Measurements from ENCODE around the gene C1orf56.

Gene C1orf56

DNA sequence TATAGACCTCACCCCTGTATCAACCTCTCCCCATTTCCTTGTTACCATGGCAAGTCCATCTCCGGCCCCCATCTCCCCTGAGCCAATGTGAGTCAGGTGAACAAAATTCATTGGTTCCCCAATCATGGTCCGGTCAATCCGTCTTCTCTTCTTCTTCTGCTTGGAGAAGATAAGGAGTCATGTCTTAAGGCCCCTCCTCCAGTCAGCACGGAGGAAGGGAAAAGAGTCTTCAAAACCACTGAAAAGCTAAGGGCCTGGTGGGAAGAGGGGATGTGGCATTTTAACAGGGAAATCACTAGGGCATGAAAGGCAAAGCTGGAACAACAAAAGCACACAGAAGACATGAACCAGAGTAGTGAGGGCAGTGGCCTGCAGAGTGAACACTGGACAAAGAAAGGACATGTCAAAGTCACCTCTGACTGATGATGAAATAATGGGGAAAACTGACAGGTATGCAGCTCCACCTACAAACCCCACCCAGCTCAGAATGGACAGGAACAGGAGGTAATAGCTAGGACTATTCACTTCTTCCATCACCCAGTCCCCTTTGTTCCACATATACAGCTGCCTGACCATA lies 7.5 kb downstream of the C1orf56 start:
- no peak overlapping the region for H3K9ac ChIP-seq (ENCODE audit: low read length)
- H3K4me3 ChIP-seq (ENCODE audit: low read length) = no peak overlapping the region
- no peaks in the 10 kb centered on the region for H3K27me3 ChIP-seq (ENCODE audit: control insufficient read depth, insufficient read depth, low read length)
- H3K36me3 ChIP-seq (ENCODE audit: control insufficient read depth, low read depth, low read length) = peaks cover 47% of the 10 kb centered on the region
- peaks cover 9% of the 10 kb centered on the region for H3K4me1 ChIP-seq (ENCODE audit: control insufficient read depth, low read depth, low read length)
- H3K9me3 ChIP-seq (ENCODE audit: control insufficient read depth, low read depth, low read length) = no peaks in the 10 kb centered on the region
- H3K27ac ChIP-seq (ENCODE audit: low read length) = no peak overlapping the region

DNA sequence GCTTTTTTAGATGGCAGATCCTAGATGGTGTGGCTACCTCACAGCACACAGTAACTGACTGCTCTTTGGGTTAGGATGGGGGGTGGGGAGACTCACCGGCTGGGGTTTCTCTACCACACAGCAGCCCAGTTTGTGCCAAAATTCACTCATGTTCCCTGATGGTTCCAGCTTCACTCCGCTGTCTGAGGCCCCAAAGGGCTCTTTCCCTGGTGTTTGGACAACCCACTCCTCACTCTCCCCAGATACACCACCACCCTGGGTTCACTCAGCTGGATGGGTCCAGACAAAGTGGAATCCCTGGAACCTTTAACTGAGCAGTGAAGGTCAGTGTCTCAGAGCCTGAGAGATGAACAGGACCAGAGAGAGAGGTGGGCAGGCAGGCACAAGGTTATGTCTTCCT lies 8.0 kb downstream of the C1orf56 start:
- Histone ChIP-seq H3K9me3 (ENCODE audit: control insufficient read depth, low read depth, low read length) (no peaks in the 10 kb centered on the region), H3K27ac (ENCODE audit: low read length) (no peak overlapping the region), H3K4me3 (ENCODE audit: low read length) (no peak overlapping the region), H3K9ac (ENCODE audit: low read length) (no peak overlapping the region), H3K27me3 (ENCODE audit: control insufficient read depth, insufficient read depth, low read length) (no peaks in the 10 kb centered on the region), H3K4me1 (ENCODE audit: control insufficient read depth, low read depth, low read length) (peaks cover 9% of the 10 kb centered on the region), H3K36me3 (ENCODE audit: control insufficient read depth, low read depth, low read length) (peaks cover 47% of the 10 kb centered on the region)

DNA sequence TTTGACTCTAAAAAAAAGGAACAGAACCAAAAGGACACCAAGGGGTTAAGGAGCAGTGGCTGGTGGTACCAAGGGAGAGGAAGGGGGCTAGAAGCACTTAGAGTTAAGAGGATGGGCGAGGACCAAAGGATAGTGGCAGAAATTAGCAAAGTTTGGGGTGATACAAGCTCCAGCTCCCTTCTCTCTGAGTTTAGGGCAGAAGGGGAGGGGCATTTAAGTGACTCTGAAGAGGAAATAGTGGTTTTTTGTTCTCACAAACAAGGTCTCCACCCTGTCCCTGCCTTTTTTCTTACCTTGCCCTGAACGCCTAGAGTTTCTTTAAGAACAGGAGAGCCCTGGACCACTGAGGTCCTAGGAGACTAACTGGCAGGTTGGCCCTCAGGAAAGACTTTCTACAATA lies 8.6 kb downstream of the C1orf56 start:
- Histone ChIP-seq H3K4me1 (ENCODE audit: control insufficient read depth, low read depth, low read length) (peaks cover 12% of the 10 kb centered on the region), H3K36me3 (ENCODE audit: control insufficient read depth, low read depth, low read length) (peaks cover 47% of the 10 kb centered on the region), H3K9me3 (ENCODE audit: control insufficient read depth, low read depth, low read length) (no peaks in the 10 kb centered on the region), H3K4me3 (ENCODE audit: low read length) (no peak overlapping the region), H3K27me3 (ENCODE audit: control insufficient read depth, insufficient read depth, low read length) (no peaks in the 10 kb centered on the region), H3K9ac (ENCODE audit: low read length) (no peak overlapping the region), H3K27ac (ENCODE audit: low read length) (no peak overlapping the region)

DNA sequence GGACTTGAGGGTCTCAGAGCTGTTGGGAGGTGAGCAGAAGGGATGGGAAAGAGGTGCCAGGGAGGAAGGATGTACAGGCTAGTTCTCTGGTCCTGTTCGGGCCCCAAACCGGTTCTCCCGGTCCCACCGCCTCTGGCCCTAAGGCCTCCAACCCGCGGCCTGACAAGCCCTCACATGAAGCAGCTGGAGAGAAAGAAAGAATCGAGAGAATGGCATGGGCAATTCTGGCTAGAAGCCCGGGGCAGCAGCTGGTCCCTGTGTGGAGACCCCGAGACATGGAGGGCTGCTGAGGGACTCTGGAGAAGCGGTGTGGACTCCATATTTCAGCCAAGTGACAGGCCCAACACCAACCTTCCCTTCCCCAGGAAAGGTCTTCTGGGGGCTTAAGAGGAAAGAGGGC lies 11.1 kb downstream of the C1orf56 start:
- H3K9ac ChIP-seq (ENCODE audit: low read length) = peak overlapping the region; percentile 88
- peak overlapping the region; percentile 83 for H3K4me3 ChIP-seq (ENCODE audit: low read length)
- no peaks in the 10 kb centered on the region for H3K9me3 ChIP-seq (ENCODE audit: control insufficient read depth, low read depth, low read length)
- peaks cover 28% of the 10 kb centered on the region for H3K36me3 ChIP-seq (ENCODE audit: control insufficient read depth, low read depth, low read length)
- H3K4me1 ChIP-seq (ENCODE audit: control insufficient read depth, low read depth, low read length) = peaks cover 24% of the 10 kb centered on the region
- peak overlapping the region; percentile 77 for H3K27ac ChIP-seq (ENCODE audit: low read length)
- H3K27me3 ChIP-seq (ENCODE audit: control insufficient read depth, insufficient read depth, low read length) = no peaks in the 10 kb centered on the region

DNA sequence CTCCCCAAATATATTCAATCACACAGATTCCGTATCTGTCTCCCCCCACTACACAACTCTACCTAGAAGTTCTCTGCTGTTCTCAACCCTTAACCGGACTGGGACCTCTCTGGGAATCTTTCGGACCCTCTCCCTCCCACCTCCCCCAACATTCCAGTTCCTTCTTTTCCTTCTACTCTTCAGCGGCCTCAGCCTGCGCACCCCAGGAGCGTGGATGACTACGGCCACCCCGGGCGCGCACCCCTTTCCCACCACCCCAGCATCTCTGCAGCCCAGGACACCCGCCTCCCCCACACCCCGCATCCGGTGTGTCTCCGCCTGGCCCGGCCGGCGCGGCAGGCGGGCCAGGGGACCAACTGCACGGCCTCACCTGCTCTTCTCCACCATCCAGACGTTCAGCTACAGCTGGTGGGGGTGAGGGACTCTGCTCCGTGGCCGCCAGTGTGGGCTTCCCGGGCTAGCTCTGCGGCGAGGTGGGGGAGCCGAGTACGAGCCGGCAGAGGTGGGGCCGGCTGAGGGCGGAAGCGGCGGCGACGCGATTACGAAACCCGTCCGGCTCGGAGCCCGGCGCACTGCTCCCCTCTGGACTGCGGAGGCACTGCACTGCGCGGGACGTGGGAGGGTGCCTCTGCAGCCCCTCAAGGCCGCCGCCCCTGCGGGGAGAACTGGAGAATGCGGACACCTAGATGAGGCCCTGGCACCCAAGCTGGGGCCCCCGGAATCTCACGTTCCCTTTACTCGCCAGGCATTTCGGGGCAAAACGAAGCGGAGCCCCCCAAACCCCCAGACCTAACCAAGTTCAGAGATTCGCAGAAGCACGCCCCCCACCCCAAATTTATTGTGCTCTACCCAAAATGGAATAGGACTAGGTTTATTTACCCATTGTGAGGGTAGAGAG lies 11.8 kb downstream of the C1orf56 start, which contains the start of gene CDC42SE1:
Gene CDC42SE1, minus strand, starts transcription at position 514 of the 898 bp plus-strand sequence. CDS start 3,892 bp downstream, outside the sequence.
- no peaks in the 10 kb centered on the region for H3K9me3 ChIP-seq (ENCODE audit: control insufficient read depth, low read depth, low read length)
- H3K4me1 ChIP-seq (ENCODE audit: control insufficient read depth, low read depth, low read length) = peaks cover 24% of the 10 kb centered on the region
- peak within 1 kb of the TSS; percentile 81 for H3K27ac ChIP-seq (ENCODE audit: low read length)
- peaks cover 22% of the 10 kb centered on the region for H3K36me3 ChIP-seq (ENCODE audit: control insufficient read depth, low read depth, low read length)
- H3K27me3 ChIP-seq (ENCODE audit: control insufficient read depth, insufficient read depth, low read length) = no peaks in the 10 kb centered on the region
- peak within 1 kb of the TSS; percentile 83 for H3K4me3 ChIP-seq (ENCODE audit: low read length)
- H3K9ac ChIP-seq (ENCODE audit: low read length) = peak within 1 kb of the TSS; percentile 88

DNA sequence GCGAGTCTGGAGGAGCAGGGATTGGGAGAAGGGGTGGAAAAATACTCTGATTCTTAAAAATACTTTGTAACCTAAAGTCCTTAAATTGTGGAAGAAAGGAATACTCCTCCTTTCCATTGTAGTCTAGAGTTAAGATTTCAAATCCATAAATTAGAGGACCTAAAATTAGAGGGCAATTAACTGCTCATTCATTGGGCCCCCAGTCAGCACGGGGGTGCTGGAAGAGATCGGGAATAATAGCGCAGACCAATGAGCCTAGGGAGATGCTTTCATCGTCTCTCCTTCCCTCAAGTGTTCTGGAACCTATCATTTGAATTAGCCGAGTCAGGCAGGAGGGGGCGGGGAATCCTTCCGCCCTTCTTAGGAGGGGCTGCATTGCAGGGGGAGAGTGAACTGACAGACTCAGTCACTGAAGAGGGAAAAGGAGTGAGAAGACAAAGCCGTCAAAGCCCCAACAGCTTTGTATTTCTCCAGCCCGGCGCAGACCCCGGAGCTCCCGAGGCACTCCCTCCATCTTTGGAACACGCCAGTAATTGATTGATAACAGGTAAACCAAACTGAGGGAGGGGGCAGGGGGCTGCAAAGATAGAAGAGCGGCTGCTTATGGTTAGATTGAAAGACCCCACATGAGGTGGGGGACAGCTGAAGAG lies 12.6 kb downstream of the C1orf56 start, which contains the start of gene MLLT11:
Gene MLLT11, plus strand, starts transcription at position 391 of the 650 bp plus-strand sequence. CDS start 6,828 bp downstream, outside the sequence.
- H3K36me3 ChIP-seq (ENCODE audit: control insufficient read depth, low read depth, low read length) = peaks cover 14% of the 10 kb centered on the region
- peaks cover 24% of the 10 kb centered on the region for H3K4me1 ChIP-seq (ENCODE audit: control insufficient read depth, low read depth, low read length)
- peak within 1 kb of the TSS; percentile 81 for H3K27ac ChIP-seq (ENCODE audit: low read length)
- peak within 1 kb of the TSS; percentile 88 for H3K9ac ChIP-seq (ENCODE audit: low read length)
- H3K27me3 ChIP-seq (ENCODE audit: control insufficient read depth, insufficient read depth, low read length) = no peaks in the 10 kb centered on the region
- peak within 1 kb of the TSS; percentile 83 for H3K4me3 ChIP-seq (ENCODE audit: low read length)
- H3K9me3 ChIP-seq (ENCODE audit: control insufficient read depth, low read depth, low read length) = no peaks in the 10 kb centered on the region

DNA sequence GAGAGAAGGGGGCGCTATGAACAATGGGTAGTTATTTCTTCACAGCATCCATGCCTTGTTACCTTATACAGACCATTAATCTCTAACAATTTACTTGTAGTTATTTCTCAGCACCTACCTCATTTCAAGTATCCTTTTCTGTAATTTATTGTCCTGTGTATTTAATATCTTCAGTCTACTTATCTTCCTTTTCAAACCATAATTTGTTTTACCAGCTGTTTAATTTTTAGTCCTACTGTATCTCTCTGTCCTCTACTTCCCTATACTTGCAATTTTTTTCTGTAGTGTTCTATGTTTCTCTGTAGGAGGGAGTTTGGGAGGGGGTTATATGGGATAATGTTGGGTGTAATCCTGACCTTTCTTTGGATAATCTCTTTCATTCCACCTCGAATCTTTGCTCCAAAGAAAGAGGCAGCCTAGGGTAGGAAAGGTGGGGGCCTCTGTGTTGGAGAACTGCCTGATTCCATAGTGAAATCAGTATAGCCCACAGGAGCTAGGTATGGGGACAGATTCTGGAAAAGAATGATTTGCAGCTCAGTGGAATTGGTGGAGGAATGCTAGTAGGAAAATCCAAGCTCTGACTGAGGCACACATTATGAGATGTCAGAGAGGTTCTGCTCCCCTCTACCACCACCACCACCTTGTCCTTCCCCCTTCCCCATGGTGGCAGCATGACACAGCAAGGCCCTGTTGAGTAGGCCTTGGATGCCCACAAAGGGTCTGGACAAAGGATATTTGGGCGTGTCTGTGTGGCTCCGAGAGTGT lies 13.3 kb downstream of the C1orf56 start:
- H3K36me3 ChIP-seq (ENCODE audit: control insufficient read depth, low read depth, low read length) = peaks cover 7% of the 10 kb centered on the region
- H3K27me3 ChIP-seq (ENCODE audit: control insufficient read depth, insufficient read depth, low read length) = no peaks in the 10 kb centered on the region
- peak overlapping the region; percentile 83 for H3K4me3 ChIP-seq (ENCODE audit: low read length)
- H3K4me1 ChIP-seq (ENCODE audit: control insufficient read depth, low read depth, low read length) = peaks cover 24% of the 10 kb centered on the region
- H3K9me3 ChIP-seq (ENCODE audit: control insufficient read depth, low read depth, low read length) = no peaks in the 10 kb centered on the region
- peak overlapping the region; percentile 88 for H3K9ac ChIP-seq (ENCODE audit: low read length)
- peak overlapping the region; percentile 81 for H3K27ac ChIP-seq (ENCODE audit: low read length)

DNA sequence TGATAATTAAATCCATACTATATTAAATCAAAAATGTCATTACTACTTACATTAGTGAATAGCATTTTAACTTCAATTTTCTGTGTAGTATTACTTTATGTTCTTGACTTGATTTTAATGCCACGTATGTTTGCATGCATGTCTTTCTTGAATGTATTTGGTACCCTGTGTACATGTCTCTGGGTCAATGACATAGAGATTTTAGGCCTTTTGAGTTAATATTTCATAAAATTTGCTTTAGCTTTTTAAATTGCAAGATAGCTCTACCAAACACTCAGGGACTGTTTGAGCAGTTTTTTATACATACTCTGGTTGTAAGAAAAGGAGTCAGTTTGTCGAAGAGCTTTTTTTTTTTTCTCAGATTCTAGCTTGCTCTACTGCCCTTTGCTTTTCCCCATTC lies 14.2 kb downstream of the C1orf56 start:
- peak overlapping the region; percentile 9 for H3K27ac ChIP-seq (ENCODE audit: low read length)
- peak overlapping the region; percentile 88 for H3K9ac ChIP-seq (ENCODE audit: low read length)

DNA sequence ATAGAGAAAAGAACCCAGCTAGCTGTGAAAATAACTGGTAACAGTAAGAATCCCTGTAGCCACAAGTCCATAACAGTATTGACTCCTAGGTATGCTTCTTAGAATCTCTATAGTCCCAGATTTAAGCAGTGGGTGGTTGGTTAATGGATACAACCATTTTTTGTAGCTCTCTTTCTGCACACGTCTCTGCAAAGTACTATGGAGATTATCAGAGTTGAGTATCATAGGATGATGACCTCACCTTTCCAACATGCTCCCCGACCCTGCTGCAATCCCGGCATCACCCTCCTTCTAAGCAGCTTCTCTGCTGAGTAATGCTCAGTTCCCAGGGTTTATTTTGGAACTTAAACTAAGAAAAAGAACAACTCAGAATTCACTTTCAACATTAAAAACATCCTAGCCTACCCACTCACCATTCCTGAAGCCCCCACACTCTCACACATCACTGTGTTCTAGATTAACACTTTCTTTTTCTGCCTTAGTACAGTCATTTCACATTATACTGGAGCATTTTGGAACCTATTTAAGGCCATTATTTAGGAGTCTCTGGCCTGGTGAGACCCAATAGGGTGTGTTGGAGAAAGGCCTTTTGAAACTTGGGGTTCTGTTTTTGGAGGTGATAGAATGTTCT lies 15.3 kb downstream of the C1orf56 start:
- Histone ChIP-seq H3K4me3 (ENCODE audit: low read length) (no peak overlapping the region), H3K27me3 (ENCODE audit: control insufficient read depth, insufficient read depth, low read length) (no peaks in the 10 kb centered on the region), H3K36me3 (ENCODE audit: control insufficient read depth, low read depth, low read length) (peaks cover 6% of the 10 kb centered on the region), H3K4me1 (ENCODE audit: control insufficient read depth, low read depth, low read length) (peaks cover 19% of the 10 kb centered on the region), H3K9me3 (ENCODE audit: control insufficient read depth, low read depth, low read length) (no peaks in the 10 kb centered on the region), H3K27ac (ENCODE audit: low read length) (no peak overlapping the region), H3K9ac (ENCODE audit: low read length) (no peak overlapping the region)

More for the DNA sequence above, 14.2 kb downstream of the C1orf56 start:
- Histone ChIP-seq H3K36me3 (ENCODE audit: control insufficient read depth, low read depth, low read length) (peaks cover 2% of the 10 kb centered on the region), H3K4me3 (ENCODE audit: low read length) (peak overlapping the region; percentile 83), H3K9me3 (ENCODE audit: control insufficient read depth, low read depth, low read length) (no peaks in the 10 kb centered on the region), H3K27me3 (ENCODE audit: control insufficient read depth, insufficient read depth, low read length) (no peaks in the 10 kb centered on the region), H3K4me1 (ENCODE audit: control insufficient read depth, low read depth, low read length) (peaks cover 24% of the 10 kb centered on the region)

DNA sequence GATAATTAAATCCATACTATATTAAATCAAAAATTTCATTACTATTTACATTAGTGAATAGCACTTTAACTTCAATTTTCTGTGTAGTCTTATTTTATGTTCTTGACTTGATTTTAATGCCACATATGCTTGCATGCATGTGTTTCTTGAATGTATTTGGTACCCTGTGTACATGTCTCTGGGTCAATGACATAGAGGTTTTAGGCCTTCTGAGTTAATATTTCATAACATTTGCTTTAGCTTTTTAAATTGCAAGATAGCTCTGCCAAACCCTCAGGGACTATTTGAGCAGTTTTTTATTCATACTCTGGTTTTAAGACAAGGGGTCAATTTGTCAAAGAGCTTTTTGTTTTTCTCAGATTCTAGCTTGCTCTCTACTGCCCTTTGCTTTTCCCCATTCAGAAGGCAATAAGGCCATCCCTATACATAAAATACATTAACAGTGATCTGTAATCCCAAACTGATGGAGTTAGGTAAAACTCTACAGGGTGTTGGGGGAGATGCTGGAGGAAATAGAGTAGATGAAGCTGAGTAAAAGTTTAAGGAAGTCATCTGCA lies 17.6 kb downstream of the C1orf56 start:
- Histone ChIP-seq H3K27me3 (ENCODE audit: control insufficient read depth, insufficient read depth, low read length) (no peaks in the 10 kb centered on the region), H3K9ac (ENCODE audit: low read length) (no peak overlapping the region), H3K36me3 (ENCODE audit: control insufficient read depth, low read depth, low read length) (peaks cover 11% of the 10 kb centered on the region), H3K4me1 (ENCODE audit: control insufficient read depth, low read depth, low read length) (peaks cover 15% of the 10 kb centered on the region), H3K27ac (ENCODE audit: low read length) (no peak overlapping the region), H3K4me3 (ENCODE audit: low read length) (no peak overlapping the region), H3K9me3 (ENCODE audit: control insufficient read depth, low read depth, low read length) (no peaks in the 10 kb centered on the region)

Data from iPS-18a (cell line).